CD4-positive, alpha-beta T cell treated with Interleukin-6 at 100 ng/mL for 8 hours (primary cell): ENCODE data around the gene ITGA11.

Experiments
- DNase-seq: peaks from one replicate; pipeline ENCODE4 v3.0.0-alpha.2; 2020; ENCODE audit warnings: mixed read lengths, low spot score

The ITGA11 gene

DNA sequence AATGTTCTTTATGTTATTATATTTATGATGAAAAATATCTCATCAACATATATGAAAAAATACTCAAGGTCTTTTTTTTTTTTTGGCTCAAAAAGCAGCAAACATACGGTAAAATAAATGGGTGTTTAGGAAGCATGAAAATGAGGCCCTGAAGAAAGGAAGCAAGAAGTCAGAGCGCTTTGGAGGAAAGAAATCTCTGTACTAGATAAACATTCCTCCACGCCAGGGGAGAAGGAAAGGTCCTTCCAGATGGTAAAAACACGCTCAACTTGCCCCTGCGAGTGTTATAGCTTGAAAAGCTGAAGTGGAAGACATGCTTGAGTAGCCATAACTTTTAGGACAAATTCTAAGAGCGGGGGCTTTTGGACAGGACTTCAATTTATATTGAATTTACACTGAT is 101.5 kb downstream of the ITGA11 start:
- DNase-seq = no peak

DNA sequence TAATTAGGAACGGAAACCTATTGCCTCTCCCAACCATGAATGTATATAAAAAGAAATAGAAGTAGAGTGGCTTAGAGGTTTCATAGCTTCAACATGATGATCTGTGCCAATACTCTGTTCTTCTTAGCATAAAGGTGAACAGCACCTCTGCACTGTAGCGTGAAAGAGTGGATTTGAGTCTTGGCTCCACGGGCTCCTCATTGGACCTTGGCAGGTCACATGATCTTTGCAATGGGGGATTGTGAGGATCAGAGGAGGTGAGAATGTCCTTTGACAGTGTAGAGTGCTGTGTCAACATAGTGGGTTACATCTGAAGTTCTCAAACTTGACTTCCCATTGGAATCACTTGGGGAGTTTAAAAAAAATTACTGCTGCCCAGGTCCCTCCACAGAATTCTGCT is 103.0 kb downstream of the ITGA11 start:
- no peak for DNase-seq

DNA sequence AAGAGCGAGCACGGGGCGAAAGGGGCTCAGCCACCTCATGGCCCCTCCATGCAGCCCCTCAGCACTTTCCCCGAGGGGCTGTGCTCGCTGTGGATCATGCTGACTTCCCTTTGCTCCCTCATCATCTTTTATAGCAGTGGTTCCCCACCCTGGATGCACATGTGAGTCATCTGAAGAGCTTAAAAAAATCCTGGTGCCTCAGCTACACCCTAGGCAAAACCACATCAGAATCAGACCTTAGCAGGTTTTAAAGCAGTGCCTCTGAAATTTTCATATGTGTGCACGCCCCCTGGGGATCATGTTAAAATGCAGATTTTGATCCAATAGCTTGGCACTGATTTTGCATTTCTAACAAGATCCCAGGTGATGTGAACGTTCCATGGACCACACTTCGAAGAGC is 103.5 kb downstream of the ITGA11 start:
- DNase-seq = no peak

DNA sequence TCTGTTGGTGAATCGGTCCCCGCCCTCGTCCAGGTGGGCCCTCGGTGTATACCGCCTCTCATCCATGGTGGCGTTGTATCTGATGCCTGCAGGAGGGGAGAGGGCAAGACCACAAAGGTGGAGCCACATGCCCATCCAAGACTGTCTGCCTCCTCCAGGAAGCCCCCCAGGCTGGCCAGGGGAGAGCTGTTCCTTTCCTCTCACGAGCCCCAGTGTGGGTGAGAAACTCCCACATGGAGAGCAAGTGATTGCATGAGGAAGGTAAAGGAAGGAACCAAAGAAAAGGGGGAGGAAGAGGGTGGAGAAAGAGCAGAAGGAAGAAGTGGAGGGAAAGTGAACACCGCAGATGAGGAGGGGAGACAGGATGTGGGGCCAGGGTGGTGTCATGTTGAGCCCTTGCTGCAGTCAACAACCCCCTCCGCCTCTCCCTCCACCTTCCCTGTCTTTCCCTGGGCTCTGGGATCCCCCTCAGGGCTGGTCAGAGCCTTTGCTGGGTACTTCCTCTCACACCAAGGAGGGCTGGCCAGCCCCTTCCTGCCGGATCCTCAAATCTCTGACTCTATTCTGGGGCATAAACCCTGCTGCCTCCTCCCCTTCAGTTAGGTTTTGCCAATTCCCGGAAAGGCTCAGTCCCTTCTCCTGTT is 105.1 kb downstream of the ITGA11 start:
- DNase-seq = no peak

DNA sequence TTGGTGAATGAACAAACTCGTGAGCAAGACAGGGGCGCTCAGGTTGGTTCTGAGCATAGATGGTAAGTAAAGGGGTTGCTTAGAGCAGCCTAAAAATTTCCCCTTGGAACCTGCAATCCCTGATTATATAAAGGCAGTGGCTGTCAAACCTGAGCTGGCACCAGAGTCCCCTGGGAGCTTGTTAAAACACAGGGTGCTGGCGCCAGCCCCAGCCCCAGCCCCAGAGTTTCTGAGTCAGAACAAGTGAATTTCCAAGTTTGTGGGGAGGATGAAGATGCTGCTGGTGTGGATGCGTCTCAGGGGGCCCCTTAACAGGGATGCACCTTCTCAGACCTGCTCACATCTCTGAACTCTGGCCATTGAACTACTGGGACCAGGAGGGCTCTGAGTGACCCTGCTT is 106.2 kb downstream of the ITGA11 start:
- no peak for DNase-seq

DNA sequence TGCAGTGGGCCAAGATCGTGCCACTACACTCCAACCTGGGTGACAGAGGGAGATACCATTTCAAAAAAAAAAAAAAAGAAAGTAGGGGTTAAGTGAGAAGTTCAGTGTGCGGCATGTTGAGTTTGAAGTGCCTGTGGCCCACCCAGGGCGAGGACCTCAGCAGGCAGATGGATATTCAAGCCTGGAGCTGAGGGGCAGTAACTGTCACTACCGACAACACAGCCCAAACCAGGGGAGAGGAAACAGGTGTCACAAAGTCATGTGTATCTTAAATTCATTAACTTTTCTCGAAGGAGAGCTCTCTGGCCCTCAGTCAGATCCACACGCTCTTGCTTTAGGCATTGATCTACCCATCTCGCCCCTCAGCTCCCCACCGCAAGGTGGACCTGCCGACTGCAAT is 109.2 kb downstream of the ITGA11 start:
- no peak for DNase-seq

DNA sequence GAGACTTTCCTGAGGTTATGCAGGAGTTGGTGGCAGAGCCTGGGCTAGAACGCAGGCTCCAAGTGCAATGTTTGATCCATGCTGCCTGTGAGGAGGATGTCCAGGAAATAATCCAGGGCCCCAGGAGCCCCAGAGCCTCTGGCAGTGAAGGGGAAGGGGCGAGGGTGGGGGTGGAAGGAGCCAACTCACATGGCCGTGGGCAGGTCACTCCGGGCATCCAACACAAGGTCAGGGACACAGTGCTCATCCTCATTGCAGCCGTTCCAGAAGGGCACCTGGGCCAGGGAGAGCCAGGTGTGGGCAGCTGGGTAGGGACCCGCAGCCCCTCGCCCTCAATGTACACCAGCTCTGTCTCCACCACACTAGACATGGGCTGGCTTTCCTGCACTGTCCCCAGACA is 110.7 kb downstream of the ITGA11 start:
- DNase-seq = no peak

DNA sequence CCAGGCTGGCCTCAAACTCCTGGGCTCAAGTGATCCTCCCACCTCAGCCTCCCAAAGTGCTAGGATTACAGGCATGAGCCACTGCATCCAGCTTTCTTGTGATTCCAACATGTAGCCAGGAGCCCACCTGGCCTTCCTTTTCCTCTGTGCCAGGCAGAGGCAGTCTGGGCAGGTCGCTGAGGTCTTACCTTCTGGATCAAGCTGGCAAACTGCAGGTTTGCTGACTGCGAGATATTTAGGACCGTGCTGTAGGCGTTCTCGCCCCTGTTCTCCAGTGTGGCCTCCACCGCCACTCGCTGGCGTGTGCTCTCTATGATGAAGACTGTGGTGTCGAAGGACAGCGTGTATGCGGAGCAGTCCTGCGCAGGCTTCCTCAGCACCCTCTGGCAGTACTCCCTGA is 112.0 kb downstream of the ITGA11 start:
- no peak for DNase-seq

DNA sequence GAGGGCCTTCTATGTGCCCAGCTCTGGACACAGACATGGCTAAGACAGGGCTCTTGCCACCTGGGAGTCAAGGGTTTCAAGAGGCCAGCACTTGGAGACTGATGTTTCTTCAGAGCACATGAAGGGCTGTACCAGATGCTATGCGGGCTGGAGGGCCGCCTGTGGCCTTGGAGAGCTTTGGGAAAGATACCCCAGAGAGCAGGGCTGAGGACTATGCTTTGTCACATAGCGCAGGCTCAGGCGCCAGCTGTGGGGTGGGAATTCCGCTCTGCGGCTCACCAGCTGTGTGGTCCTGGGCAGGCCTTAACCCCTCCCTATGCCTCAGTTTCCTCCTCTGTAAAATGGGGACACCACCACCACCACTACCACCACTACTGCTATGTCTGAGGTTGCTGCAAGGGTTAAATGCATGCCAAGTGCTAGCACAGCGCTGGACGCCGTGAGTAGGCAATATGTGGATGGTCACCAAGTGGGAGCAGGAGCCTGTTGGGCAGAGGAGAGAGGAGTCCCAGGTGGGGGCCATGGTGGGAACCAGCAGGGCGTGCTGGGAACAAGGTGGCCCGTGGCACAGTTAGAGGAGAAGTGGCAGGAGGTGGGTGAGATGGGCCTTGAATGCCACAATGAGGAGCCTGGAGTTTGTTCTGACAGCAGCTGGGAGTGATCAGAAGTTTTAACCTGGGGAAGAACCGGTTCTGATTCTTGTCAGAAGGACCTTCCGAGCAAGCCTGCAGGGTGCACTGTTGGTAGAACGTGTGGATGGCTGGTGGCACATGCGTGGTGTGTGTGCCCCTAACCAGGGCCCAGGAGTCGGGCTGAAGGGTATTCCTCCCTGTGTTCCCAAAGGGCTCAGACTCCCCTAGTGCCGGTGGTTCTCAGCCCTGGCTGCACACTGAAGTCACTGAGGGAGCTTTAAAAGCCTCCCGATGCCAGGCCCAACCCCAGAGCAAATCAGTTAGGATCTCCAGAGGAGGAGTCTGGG is 112.7 kb downstream of the ITGA11 start:
- no peak for DNase-seq

DNA sequence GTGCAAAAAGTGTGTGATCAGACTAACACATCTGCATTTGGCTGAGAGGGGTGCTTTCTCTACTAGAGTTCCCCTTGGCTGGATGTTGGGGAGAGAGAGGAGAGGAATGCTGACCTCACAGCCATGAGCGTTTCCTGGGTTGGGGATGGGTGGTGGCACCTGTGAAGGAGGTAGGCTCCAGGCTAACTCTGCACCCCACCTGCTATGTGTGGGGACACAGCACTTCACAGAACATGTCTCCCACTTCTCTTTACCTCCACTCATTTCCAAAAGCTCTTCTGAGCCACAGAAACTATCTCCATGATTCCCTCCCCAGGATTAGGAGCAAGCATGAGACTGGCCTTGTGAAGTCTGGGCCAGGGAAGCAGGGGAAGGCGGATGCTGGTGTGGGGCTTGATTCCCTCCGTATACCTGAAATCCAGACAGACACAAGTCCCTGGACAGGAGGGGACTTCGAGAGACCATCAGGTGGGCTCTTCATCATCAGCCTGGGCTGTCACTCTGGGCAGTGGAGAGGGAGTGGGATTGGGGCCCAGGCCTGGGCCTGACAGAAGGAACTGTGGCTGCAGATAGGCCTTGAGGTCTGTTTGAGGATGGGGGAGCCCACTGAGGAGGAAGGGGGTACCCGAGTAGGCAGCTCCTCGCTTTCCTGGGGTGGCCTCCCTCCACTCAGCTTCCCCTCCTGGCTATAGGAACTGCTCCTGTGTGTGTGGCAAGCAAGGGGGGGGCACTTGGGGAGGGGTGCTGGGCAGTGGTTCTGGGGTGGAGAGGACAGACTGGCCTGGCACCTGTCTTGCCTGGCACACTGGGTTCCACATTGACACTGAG is 113.7 kb downstream of the ITGA11 start:
- DNase-seq = no peak

DNA sequence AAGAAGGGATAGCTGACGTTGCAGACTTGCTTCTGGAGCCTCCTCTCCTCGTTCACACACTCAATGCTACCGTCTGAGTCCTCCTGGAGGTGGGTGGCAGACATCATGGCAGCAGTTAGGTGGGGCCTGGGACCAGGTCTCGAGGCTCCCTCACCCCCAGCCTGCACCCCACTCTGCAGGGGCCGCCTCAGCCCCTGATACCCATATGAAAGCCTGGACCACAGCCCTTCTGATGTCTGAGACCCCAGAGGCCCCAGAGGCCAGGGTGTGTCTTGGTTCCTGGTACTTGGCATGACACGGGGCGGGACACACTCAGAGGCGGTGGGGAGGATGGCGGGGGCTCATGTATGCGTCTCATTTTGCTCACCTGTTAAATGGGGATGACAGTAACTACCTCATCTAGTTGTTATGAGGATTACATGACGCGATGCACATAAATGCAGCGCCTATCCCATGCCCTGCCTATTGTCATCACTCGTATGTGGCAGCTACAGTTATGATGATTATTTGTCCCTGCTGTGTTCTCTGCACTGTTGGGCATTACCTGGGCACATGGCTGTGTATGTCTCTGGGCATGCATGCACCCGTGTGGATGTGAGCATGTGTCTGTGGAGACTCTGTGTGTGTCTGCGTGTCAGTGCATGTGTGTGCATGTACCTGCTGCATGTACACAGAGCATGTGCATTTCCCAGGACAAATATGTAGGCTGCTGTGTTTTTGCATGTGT is 114.5 kb downstream of the ITGA11 start:
- DNase-seq = no peak

DNA sequence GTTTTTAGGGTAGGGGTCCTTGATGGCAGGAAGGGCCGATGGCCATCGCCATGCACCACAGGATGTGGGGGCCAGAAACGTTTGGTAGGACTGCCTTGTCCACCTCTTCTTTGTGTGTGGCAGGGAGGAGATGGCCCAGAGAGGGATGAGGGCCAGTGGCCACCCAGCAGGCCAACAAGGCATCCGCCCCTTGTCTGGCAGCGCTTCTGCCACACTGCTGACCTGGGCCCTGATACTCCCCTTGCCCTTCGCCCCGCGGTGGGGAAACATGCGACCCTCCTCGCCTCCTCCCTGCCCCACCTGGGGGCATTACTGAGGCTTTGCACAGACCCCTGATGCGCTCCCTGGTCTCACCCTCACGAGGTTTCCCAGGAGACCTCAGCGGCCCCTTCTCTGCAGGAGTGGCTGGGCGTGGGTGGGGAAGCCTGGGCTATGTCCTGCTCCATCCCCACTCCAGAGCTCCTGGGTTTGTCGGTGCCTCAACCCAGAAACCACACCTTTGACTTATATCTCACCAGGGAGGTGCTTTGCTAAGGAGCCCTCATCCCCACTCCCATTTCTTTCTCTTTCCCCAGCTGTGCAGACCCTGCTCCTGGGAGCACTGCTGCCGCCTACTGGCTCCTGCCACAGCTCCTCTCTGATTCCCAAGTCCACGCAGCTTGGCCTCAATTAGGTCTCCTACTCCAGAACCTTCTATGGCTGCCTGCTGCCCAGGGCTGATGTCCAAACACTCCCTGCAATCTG is 115.7 kb downstream of the ITGA11 start:
- no peak for DNase-seq

DNA sequence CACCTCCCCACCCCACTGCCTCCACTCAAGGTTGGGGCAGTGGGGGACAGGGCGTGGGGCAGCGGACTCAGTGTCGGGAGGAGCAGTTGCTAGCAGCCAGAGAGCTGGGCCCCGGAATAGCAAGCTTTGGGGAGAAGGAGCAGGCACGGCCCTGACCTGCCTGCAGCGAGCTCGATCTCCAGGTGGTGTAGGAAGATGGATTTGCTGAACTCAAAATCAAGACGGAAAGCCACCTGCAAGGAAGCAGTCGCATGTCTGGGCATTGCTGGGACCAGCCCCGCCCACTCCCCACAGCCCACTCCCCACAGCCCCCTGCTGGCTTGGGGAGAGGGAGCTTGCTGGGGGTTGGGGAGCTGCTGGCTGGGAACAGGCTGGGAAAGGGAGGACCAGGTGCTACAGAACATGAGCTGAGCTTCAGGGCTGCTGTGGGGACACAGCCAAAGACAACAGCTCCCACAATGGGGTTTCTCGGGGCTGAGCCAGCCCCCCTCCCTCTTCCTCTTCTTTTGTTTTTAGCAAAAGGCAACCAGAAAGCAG is 116.4 kb downstream of the ITGA11 start:
- DNase-seq = no peak

DNA sequence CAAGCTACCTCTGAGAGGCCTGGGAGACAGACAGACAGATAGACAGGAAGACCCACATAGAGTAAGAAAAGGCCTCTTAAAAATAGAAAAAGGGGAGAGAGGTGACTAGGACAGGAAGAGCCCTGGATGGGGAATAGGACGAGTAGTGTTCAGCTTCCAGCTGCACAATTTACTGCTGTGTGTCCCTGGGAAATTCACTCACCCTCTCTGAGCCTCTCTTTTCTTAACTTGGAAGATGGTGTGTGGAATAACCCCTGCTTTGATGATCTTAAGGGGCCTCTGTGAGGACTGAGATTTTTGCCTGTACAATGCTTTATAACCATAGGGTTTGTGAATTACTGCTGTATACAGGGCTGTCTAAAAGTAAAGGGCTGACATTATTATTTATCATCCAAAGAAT is 116.9 kb downstream of the ITGA11 start:
- DNase-seq = no peak

DNA sequence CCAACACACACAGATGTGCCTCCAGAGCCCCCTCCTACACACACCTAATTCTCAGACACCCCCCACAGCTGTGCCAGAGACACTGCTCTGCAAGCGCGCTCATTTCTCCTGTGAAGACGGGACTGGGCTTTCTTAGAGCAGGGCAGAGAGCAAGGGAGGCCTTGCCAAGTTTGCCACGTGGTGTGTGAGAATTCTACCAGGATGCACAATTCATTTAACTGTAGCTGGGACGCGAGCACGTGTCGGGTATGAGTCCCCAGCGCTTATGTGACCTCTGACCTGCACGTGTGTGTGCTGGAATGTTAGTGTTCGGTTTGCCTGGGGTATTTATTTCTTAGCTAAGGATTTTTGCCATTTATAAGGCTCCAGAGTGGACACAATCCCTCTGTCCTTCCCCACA is 117.4 kb downstream of the ITGA11 start:
- no peak for DNase-seq

DNA sequence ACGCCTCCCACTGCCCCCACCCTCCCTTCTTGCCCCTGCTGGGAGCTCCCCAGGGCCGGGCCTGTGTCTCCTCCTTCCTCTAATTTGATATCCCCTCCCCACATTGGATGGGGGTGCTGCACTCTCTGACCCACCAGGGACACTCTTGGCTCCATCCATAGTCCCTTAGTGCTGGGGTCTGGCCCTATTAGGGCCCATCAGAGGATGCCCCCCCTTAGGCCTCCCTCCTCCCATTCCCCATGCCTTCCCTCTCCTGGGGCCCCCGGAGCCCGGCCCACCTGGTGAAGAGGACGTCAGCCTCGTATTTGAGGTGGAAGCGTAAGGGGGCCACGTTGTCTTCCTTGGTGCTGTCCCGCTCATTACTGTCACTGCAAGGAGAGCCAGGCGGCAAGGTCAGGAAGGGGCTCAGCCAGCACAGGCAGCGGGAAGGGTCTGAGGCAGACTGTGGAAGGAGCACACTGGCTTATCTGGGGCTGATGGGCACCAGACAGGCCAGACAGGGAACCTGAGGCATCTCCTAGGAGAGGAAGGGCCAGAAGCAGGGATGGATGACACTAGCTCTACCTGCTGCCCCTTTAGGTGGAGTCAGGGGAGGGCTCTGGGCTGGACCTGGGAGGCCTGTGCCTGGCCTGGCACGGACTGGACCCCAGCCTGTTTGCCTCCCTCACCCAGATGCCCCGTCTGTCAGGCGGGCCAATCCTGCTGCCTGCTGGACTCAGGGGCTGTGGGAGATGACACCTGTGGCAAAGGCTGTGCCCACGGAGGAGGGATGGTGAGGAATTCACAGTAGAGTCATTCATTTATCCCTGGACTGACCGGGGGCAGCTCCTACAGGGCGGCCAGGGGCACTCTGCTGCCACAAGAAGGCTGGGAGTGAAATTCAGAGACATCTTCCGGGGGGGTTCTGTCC is 118.2 kb downstream of the ITGA11 start:
- DNase-seq = no peak

DNA sequence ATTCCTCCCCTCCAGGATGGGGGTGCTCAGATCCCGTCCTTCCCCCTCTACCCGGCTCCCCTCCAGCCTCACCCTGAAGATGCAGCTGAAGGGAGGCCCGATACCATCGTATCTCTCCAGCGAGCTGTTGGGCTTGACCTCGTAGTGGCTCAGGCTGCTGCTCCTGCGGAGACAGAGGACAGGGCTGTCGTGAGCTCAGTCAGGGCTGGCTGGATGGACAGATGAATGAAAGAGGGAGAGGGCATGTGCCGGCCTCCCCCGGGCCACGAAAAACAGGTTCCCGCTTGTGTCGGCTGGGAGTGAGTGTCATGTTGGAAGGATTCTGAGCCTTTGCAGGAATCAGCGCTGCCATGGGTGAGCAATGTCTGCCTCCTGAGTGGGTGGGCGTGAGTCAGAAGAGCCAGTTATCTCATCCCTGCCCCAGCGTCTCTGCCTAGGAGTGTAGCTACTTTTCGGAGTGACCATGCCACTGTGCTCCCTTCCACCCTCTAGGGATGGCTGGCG is 119.2 kb downstream of the ITGA11 start:
- DNase-seq = no peak

DNA sequence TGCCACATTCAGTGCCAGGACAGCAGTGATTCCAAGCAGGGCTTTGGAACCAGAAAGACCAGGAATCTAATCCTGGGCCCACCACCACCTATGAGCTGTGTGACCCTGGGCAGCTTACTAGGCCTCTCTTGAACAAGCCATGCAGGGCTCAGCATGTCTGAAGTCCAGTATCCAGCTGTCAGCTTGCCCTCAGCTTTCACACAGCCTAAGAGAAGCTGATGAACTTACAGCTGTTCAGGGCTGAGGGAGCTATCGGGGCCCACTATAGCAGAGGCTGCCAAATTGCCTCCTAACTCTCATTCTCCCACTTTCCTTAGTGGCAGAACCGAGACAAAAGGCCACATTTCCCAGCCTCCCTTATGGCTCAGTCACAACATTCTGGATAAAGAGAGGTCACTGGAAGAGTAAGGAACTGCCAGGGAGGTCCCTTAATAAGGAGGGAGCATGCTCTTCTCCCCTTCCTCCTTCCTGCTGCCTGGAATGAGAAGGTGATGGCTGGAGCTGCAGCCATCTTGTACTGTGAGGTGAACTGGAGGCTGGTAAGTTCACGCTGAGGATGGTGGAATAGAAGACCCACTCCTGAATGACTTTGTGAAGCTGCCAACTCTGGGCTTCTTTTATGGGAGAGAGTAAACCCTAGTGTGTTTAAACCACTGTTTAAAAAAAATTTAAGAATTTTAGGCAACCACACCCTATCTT is 120.0 kb downstream of the ITGA11 start:
- DNase-seq = no peak

DNA sequence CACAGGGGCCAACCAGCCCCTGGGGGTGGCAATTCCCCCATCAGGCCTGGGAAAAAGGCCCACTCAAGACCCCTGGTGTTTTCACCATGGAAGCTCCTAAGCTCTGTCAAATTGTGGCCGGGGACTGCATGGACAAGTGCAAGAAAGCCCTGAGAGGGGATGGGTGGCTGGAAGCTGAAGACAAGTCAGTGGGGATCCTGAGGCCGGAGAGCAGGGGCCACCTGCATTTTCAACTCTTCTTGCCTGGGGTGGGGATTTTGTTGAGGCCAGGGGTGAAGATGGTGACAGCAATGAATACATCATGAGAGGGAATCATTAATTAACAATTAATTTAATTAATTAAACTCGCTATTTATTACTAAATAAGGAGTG is 120.5 kb downstream of the ITGA11 start:
- DNase-seq = no peak
